Skeletal muscle tissue (tissue), 4 donors: Measurements from ENCODE around the gene TPCN1. TPM values are rescaled to one million over a fixed set of nuclear protein-coding genes. Genes with fewer than 3 reads are reported as not detected.
A peak's percentile ranks its signal among the peaks of the same experiment; 100 is the strongest.

Experiments used
- H3K27ac ChIP-seq: one replicate; pipeline ENCODE4 v1.7.0; 2013; ENCODE audit warnings: mild to moderate bottlenecking, low read depth, low read length, inconsistent platforms
- H3K27me3 ChIP-seq, 3 donors: one replicate each; pipeline ENCODE4 v1.7.0; 2013; ENCODE audit warnings: low read length in 3 of 3; ENCODE audit not compliant: control insufficient read depth in 3 of 3, insufficient read depth in 3 of 3
- H3K36me3 ChIP-seq, 3 donors: one replicate each; pipeline ENCODE4 v1.7.0; 2013; ENCODE audit warnings: low read length in 3 of 3; ENCODE audit not compliant: control insufficient read depth in 3 of 3, insufficient read depth in 3 of 3
- H3K4me1 ChIP-seq, 3 donors: one replicate each; pipeline ENCODE4 v1.7.0; 2013; ENCODE audit warnings: low read length in 3 of 3, mild to moderate bottlenecking in 3 of 3; ENCODE audit not compliant: control insufficient read depth in 3 of 3, insufficient read depth in 3 of 3
- H3K4me3 ChIP-seq, 3 donors: one replicate each; pipeline ENCODE4 v1.7.0; 2013; ENCODE audit warnings: low read length in 3 of 3
- H3K9ac ChIP-seq, 3 donors: one replicate each; pipeline ENCODE4 v1.7.0; 2013; ENCODE audit warnings: low read length in 3 of 3, mild to moderate bottlenecking in 3 of 3, moderate library complexity in 2 of 3, low read depth in 1 of 3
- H3K9me3 ChIP-seq, 3 donors: one replicate each; pipeline ENCODE4 v1.7.0; 2013; ENCODE audit warnings: low read length in 3 of 3; ENCODE audit not compliant: control insufficient read depth in 3 of 3
- total RNA-seq: library from RNA; depleted of rRNA; stranded (reverse); fragments of >200 nt; gene quantifications from one replicate; pipeline ENCODE4 v1.2.3, GENCODE V29; 2014
- donor health status: Osteomylitis.

TPCN1 gene
- total RNA-seq, 1 donor from 2014 or later: 11.0 TPM

- Histone ChIP-seq H3K27ac (peak overlapping the region; percentile 11), H3K4me1 (peaks cover 11 to 28% (median 19%) of the 10 kb centered on the region in 3 donors), H3K9ac (no peak overlapping the region), H3K9me3 (no peaks in the 10 kb centered on the region), H3K4me3 (no peak overlapping the region), H3K36me3 (peaks cover 11 to 19% (median 16%) of the 10 kb centered on the region in 3 donors), H3K27me3 (no peaks in the 10 kb centered on the region)
These were observed 25.7 kb upstream of the TPCN1 start for GRCh38 chr12:113195598-113195997.

GRCh38 chr12:113196582-113196981, 24.7 kb upstream of the TPCN1 start:
- Histone ChIP-seq H3K9me3 (no peaks in the 10 kb centered on the region), H3K36me3 (peaks cover under 1 to 11% (median 8%) of the 10 kb centered on the region in 3 donors), H3K27me3 (no peaks in the 10 kb centered on the region), H3K27ac (no peak overlapping the region), H3K9ac (peak overlapping the region in 1 of 3 donors; percentile 40), H3K4me3 (no peak overlapping the region), H3K4me1 (peaks cover 11 to 35% (median 25%) of the 10 kb centered on the region in 3 donors)

DNA sequence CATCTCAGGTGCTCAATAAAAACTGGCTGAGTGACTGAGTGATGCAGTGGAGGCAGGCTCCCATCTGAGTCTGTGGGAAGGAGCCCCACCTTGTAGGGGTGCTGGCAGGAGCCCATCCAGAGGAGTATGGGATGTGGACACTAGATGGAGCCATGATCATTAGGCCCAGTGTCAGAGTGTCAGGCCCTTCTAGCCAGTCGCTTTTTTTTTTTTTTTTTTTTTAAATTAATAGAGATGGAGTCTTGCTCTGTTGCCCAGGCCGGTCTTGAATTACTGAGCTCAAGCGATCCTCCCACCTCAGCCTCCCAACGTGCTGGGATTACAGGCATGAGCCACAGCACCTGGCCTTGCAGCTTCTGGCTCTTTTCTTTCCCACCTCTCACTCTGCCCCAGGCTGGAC, 24.3 kb upstream of the TPCN1 start:
- Histone ChIP-seq H3K4me3 (no peak overlapping the region), H3K27me3 (no peaks in the 10 kb centered on the region), H3K36me3 (peaks cover 0 to 7% (median 4%) of the 10 kb centered on the region in 3 donors), H3K9ac (peak overlapping the region in 1 of 3 donors; percentile 40), H3K4me1 (peaks cover 11 to 39% (median 29%) of the 10 kb centered on the region in 3 donors), H3K9me3 (no peaks in the 10 kb centered on the region), H3K27ac (no peak overlapping the region)

DNA sequence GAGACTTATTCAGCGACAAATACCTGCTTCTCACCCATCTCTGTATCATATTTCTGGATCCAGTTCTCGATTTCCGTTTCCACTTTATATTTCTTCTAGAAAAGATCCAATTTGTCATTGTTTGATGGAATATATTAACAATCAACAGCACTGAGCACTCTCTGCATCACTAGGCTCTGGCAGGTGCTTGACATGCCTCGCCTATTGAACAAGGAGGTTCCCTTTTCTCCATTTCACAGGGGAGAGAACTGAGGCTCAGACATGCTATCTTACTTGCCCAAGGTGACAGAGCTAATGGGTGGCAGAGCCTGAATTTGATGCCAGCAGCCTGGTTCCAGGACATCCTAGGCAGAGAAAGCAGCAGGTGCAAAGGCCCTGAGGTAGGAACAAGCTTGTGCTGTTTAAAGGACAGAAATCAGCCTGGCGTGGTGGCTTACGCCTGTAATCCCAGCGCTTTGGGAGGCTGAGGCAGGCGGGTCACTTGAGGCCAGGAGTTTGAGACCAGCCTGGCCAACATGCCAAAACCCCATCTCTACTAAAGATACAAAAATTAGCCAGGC, 23.7 kb upstream of the TPCN1 start:
- Histone ChIP-seq H3K9ac (no peak overlapping the region), H3K36me3 (peaks cover 0 to 3% (median 0%) of the 10 kb centered on the region in 3 donors), H3K27me3 (no peaks in the 10 kb centered on the region), H3K4me3 (no peak overlapping the region), H3K4me1 (peaks cover 11 to 36% (median 30%) of the 10 kb centered on the region in 3 donors), H3K9me3 (no peaks in the 10 kb centered on the region), H3K27ac (no peak overlapping the region)

GRCh38 chr12:113198296-113198695, 23.0 kb upstream of the TPCN1 start:
- no peak overlapping the region for H3K9ac ChIP-seq
- H3K9me3 ChIP-seq: no peaks in the 10 kb centered on the region
- no peaks in the 10 kb centered on the region for H3K36me3 ChIP-seq
- no peak overlapping the region for H3K27ac ChIP-seq
- H3K27me3 ChIP-seq: no peaks in the 10 kb centered on the region
- no peak overlapping the region for H3K4me3 ChIP-seq
- peaks cover 9 to 32% (median 30%) of the 10 kb centered on the region in 3 donors for H3K4me1 ChIP-seq

DNA sequence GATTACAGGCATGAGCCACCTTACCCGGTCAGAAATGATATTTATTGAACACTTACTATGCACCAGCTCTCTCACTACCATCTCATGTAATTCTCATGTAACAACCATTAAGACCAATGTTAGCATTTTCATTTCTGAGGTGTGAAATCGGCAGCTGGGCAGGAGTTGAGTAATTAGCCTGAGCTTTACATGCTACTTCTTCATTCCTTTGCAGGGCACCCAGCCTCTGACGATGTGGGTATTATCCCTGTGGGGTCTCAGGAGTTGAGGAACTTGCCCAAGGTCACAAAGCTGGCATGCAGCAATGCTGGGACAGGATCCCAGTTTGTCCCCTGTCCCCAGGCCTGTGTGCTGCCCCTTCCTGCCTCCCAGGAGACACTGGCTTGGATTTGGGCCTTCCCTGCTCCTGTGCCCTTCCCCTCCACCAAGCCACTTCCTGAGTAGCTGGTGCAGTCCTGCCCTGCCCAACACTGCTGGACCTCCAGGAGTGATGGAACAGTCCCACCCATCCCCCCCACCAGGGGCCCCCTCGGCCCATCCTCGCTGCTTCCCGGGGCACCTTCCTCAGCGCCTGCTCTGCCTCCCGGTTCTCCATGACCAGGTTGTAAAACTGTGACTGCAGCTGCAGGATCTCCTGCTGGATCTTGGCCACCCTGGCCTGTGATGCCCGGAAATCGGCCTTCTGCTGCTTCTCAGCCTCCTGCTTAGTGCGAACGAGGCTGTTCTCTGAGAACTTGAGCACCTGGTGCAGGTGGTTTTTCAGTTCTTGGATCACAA, 21.1 kb upstream of the TPCN1 start:
- Histone ChIP-seq H3K4me3 (no peak overlapping the region), H3K9me3 (no peaks in the 10 kb centered on the region), H3K27me3 (no peaks in the 10 kb centered on the region), H3K36me3 (no peaks in the 10 kb centered on the region), H3K27ac (no peak overlapping the region), H3K9ac (no peak overlapping the region), H3K4me1 (peaks cover 7 to 26% (median 26%) of the 10 kb centered on the region in 3 donors)

DNA sequence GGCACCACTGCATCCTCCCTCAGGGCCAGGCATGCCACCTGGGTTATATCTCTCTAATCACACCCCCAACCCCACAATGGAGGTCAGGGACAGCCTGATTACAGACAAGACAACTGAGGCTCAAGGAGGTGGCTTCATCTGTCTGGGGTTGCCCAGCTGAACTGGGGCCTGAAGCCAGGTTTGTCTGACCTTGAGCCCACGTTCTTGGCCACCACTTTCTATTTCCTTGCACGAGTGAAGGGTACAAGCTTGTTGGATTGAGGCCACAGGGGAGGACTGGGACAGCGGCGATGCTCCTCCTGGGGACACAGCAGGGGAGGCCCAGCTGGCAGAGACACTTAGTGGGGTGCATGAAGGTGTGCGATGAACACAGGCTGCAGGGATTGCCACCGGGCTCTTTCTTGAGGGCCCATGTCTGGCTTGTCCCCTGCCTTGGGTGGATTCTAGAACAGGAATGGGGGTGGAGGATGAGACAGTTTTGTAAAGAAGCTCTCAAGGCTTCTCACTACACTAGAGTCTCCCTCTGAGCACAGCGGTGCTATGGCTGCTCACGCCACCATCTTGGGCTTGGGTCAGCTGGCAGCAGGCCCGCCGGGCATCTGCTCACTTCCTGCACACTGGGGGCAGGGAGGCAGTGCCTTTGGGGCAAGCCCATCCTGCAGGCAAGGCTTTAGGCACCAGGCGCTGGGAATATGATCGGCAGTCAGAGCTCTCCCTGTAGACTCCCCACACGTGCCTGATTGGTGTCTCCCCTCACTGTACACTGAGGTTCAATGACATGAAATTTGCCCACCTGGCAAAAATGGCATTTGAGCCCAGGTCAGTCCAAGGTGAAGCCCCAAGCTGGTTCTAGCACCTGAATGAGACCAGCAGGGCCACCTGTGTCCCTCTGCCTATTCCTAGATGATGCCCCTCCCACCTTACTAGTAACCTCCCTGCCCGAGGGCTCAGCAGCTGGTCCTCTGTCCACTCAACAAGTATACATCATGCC, 19.8 kb upstream of the TPCN1 start:
- H3K36me3 ChIP-seq: no peaks in the 10 kb centered on the region
- no peaks in the 10 kb centered on the region for H3K9me3 ChIP-seq
- peaks cover 7 to 26% (median 25%) of the 10 kb centered on the region in 3 donors for H3K4me1 ChIP-seq
- H3K27ac ChIP-seq: no peak overlapping the region
- H3K27me3 ChIP-seq: no peaks in the 10 kb centered on the region
- no peak overlapping the region for H3K4me3 ChIP-seq
- no peak overlapping the region for H3K9ac ChIP-seq

DNA sequence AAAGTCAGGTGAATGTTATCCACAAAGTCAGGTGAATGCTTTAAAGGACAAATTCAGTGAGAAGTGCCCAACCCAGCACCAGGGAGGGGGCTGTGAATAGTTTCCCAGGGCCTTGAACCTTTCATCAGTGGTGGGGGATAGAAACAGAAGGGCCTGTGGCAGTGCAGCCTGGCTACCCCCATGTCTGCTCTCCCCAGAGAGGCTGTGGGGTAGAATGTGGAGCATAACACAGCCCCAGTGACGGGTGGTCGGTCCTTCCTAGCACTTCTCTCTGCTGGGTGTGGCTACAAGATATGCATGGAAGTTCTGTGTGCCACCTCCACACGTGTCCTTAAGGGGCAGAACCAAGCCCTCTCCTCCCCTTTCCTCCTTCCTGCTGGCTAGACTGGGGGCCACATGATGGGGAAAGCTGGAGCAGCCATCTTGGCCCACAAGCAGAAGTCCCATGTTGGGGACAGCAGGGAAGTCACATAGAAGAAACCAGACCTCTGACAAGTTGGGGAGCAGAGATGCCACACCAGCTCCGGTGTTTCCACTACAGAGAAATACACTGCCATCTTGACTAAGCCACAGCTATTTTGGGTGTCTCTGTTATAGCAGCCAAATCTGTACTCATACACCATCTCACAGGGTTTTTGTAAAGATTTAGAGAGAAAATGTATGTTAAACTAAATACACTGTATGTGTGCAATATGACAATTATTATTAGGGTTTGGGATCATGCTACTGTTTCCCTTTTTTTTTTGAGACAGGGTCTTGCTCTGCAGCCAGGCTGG, 18.8 kb upstream of the TPCN1 start:
- Histone ChIP-seq H3K4me1 (peaks cover 7 to 20% (median 20%) of the 10 kb centered on the region in 3 donors), H3K4me3 (no peak overlapping the region), H3K27me3 (no peaks in the 10 kb centered on the region), H3K9ac (no peak overlapping the region), H3K36me3 (no peaks in the 10 kb centered on the region), H3K9me3 (no peaks in the 10 kb centered on the region), H3K27ac (no peak overlapping the region)
